ENCODE data around the gene HOXD13.

HOXD13 gene

DNA sequence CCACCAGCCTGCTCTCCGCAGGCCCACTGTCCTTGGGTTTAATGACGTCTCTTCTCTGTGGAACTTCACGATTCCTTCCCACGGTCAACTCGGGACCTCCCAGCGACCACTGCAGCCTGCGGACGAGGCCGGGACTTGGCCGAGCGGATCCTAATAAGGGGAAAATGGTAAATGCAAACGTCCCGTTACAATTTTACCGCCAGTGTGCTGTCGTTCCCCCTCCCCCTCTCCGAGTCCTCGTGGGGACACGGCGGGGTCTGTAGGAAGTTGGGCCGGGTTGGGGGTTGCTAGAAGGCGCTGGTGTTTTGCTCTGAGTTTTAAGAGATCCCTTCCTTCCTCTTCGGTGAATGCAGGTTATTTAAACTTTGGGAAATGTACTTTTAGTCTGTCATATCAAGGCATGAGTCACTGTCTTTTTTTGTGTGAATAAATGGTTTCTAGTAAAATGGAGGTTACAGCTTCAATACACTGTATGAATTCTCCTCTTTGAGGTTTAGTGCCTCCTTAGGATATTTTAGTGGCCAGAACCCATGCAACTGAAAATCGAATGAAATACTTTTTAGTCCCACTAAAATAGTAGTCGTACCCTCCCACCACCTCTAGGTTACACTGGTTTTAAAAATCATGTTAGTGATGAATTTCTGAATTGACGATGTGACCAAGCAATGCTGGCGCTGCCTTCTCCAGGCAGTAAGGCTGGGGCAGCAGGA, 16.8 kb downstream of the HOXD13 start:
- Histone ChIP-seq H3K27ac (ENCODE audit: low read depth, low read length) (no peak overlapping the region), H3F3A (ENCODE audit: insufficient read depth) (no peaks in the 10 kb centered on the region), H3K9ac (ENCODE audit: low read length) (no peak overlapping the region), H3K9me3 (ENCODE audit: insufficient read depth, low read length) (no peaks in the 10 kb centered on the region), H3K79me2 (ENCODE audit: insufficient read depth, low read length) (no peaks in the 10 kb centered on the region), H3K9me2 (replicated peaks; ENCODE audit: insufficient read depth, low read length) (no peaks in the 10 kb centered on the region), H3K4me3 (ENCODE audit: insufficient read depth, low read length, poor library complexity, severe bottlenecking) (no peak overlapping the region), H4K20me1 (ENCODE audit: low read depth, low read length) (no peaks in the 10 kb centered on the region), H3K36me3 (ENCODE audit: low read length) (no peaks in the 10 kb centered on the region), H2AFZ (ENCODE audit: low read depth, low read length, severe bottlenecking) (no peak overlapping the region), H3K4me2 (ENCODE audit: low read depth, low read length, poor library complexity, severe bottlenecking) (no peak overlapping the region), H3K27me3 (ENCODE audit: low read length) (no peaks in the 10 kb centered on the region)
- no peak for TF ChIP-seq CTCF (IDR thresholded peaks at IDR 0.05; ENCODE audit: insufficient read depth, low read length, poor library complexity, severe bottlenecking)
- TF ChIP-seq EZH2phosphoT487 (conservative IDR thresholded peaks at IDR 0.05; ENCODE audit: low read length): no peak

GRCh38 chr2:176109946-176110345, 17.4 kb downstream of the HOXD13 start:
- Histone ChIP-seq H3K27ac (ENCODE audit: low read depth, low read length) (no peak overlapping the region), H2AFZ (ENCODE audit: low read depth, low read length, severe bottlenecking) (no peak overlapping the region), H3K79me2 (ENCODE audit: insufficient read depth, low read length) (no peaks in the 10 kb centered on the region), H3K9me3 (ENCODE audit: insufficient read depth, low read length) (no peaks in the 10 kb centered on the region), H3K36me3 (ENCODE audit: low read length) (no peaks in the 10 kb centered on the region), H3K9me2 (replicated peaks; ENCODE audit: insufficient read depth, low read length) (no peaks in the 10 kb centered on the region), H4K20me1 (ENCODE audit: low read depth, low read length) (no peaks in the 10 kb centered on the region), H3F3A (ENCODE audit: insufficient read depth) (no peaks in the 10 kb centered on the region), H3K4me2 (ENCODE audit: low read depth, low read length, poor library complexity, severe bottlenecking) (no peak overlapping the region), H3K4me3 (ENCODE audit: insufficient read depth, low read length, poor library complexity, severe bottlenecking) (no peak overlapping the region), H3K27me3 (ENCODE audit: low read length) (no peaks in the 10 kb centered on the region), H3K9ac (ENCODE audit: low read length) (no peak overlapping the region)
- TF ChIP-seq CTCF (IDR thresholded peaks at IDR 0.05; ENCODE audit: insufficient read depth, low read length, poor library complexity, severe bottlenecking): no peak
- no peak for TF ChIP-seq EZH2phosphoT487 (conservative IDR thresholded peaks at IDR 0.05; ENCODE audit: low read length)

DNA sequence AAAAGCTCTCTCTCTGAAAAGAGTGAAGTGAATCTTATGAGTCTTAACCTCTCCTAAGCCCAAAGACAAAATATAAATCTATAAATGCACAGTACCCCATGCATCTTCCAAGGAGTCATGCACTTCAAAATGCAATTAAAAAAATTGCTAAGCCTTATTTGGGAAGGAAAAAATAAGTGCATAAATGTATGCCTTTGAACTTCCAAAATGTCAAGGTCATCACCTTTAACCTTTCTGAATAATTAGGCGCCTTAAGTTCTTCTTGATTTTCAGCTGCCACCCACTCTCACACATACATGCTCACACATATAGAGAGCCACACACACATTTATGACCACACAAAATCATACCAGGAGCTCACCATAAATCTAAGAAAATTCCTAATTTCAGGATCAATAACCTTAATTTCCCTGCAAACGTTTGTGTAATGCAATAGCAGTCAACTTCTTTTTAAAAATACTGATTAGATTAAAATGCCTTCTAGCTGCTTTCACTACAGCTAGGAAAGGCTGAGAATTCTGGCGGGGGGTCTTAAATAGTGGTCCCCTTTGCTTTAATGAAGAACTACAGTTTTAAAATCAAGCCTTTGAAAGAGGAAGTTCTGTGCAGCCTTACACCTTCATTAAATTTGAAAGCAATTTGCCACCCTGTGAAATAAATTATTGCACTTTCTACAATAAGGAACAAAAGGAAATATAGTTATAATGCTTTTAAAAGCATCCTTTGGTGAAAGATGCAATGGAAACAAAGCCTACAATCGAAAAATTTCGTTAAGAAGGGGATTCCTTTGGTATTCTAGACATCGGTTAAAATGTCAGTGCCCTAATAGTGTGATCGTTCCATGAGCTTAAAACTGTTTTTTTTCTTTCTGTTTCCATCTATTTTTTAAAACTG, 18.1 kb downstream of the HOXD13 start:
- Histone ChIP-seq H3K27me3 (ENCODE audit: low read length) (no peaks in the 10 kb centered on the region), H3K9me3 (ENCODE audit: insufficient read depth, low read length) (no peaks in the 10 kb centered on the region), H3K9me2 (replicated peaks; ENCODE audit: insufficient read depth, low read length) (no peaks in the 10 kb centered on the region), H3K4me2 (ENCODE audit: low read depth, low read length, poor library complexity, severe bottlenecking) (no peak overlapping the region), H2AFZ (ENCODE audit: low read depth, low read length, severe bottlenecking) (no peak overlapping the region), H3K27ac (ENCODE audit: low read depth, low read length) (no peak overlapping the region), H3K36me3 (ENCODE audit: low read length) (no peaks in the 10 kb centered on the region), H3F3A (ENCODE audit: insufficient read depth) (no peaks in the 10 kb centered on the region), H4K20me1 (ENCODE audit: low read depth, low read length) (no peaks in the 10 kb centered on the region), H3K4me3 (ENCODE audit: insufficient read depth, low read length, poor library complexity, severe bottlenecking) (no peak overlapping the region), H3K9ac (ENCODE audit: low read length) (no peak overlapping the region), H3K79me2 (ENCODE audit: insufficient read depth, low read length) (no peaks in the 10 kb centered on the region)
- no peak for TF ChIP-seq CTCF (IDR thresholded peaks at IDR 0.05; ENCODE audit: insufficient read depth, low read length, poor library complexity, severe bottlenecking)
- TF ChIP-seq EZH2phosphoT487 (conservative IDR thresholded peaks at IDR 0.05; ENCODE audit: low read length): no peak
